GM19397 (cell line): ENCODE data around the gene ZCWPW1.
"Not testable (repeated sequence)": the region's sequence is repeated elsewhere in the genome, so short reads cannot be mapped to it uniquely, and the experiment has no call there.

Experiments used
- ATAC-seq: cut with Tn5 transposase; IDR thresholded peaks from one replicate; pipeline ENCODE4 v1.9.1; 2021; ENCODE audit warnings: mild to moderate bottlenecking, moderate library complexity; ENCODE audit not compliant: unreplicated experiment

The ZCWPW1 gene

GRCh38 chr7:100378114-100378755 is 50.3 kb downstream of the ZCWPW1 start:
- ATAC-seq, result no peak

- no peak for ATAC-seq
Measured at GRCh38 chr7:100376066-100376465, 52.4 kb downstream of the ZCWPW1 start.

GRCh38 chr7:100374601-100375000 is 53.9 kb downstream of the ZCWPW1 start:
- ATAC-seq, result no peak

- ATAC-seq, result not testable (repeated sequence)
Measured at GRCh38 chr7:100373870-100374598, 54.5 kb downstream of the ZCWPW1 start.

GRCh38 chr7:100373261-100373831 is 55.2 kb downstream of the ZCWPW1 start, which contains the start of gene PILRA:
Gene PILRA, plus strand, starts transcription at chr7:100373487. Its CDS starts 170 bp downstream, at chr7:100373657.
- no peak for ATAC-seq

GRCh38 chr7:100372694-100373093 is 55.8 kb downstream of the ZCWPW1 start:
- ATAC-seq, result no peak

GRCh38 chr7:100372256-100372655 is 56.2 kb downstream of the ZCWPW1 start:
- no peak for ATAC-seq

GRCh38 chr7:100371561-100372171 is 56.8 kb downstream of the ZCWPW1 start:
- ATAC-seq, result no peak

- ATAC-seq, result no peak
Measured at GRCh38 chr7:100370746-100371145, 57.8 kb downstream of the ZCWPW1 start.

GRCh38 chr7:100370303-100370702 is 58.2 kb downstream of the ZCWPW1 start:
- ATAC-seq, result no peak

- peak; percentile 61 for ATAC-seq
Measured at GRCh38 chr7:100369105-100369504, 59.4 kb downstream of the ZCWPW1 start.

- ATAC-seq, result no peak
Measured at GRCh38 chr7:100367676-100368613, 60.6 kb downstream of the ZCWPW1 start.

- no peak for ATAC-seq
Measured at GRCh38 chr7:100367251-100367620, 61.3 kb downstream of the ZCWPW1 start.

GRCh38 chr7:100366411-100367250 is 61.9 kb downstream of the ZCWPW1 start:
- no peak for ATAC-seq

GRCh38 chr7:100365998-100366367 is 62.5 kb downstream of the ZCWPW1 start:
- not testable (repeated sequence) for ATAC-seq

- ATAC-seq, result no peak
Measured at GRCh38 chr7:100364480-100364879, 64.0 kb downstream of the ZCWPW1 start.

- ATAC-seq, result not testable (repeated sequence)
Measured at GRCh38 chr7:100363797-100364196, 64.7 kb downstream of the ZCWPW1 start.

- no peak for ATAC-seq
Measured at GRCh38 chr7:100363098-100363497, 65.4 kb downstream of the ZCWPW1 start.

GRCh38 chr7:100360135-100360854 is 68.2 kb downstream of the ZCWPW1 start:
- ATAC-seq, result no peak
